ENCODE data around the gene MAEA. TPM values are rescaled to one million over a fixed set of nuclear protein-coding genes. Genes with fewer than 3 reads are reported as not detected.
"Not testable (repeated sequence)": the region's sequence is repeated elsewhere in the genome, so short reads cannot be mapped to it uniquely, and the experiment has no call there.

The MAEA gene
- total RNA-seq, 4 donors from 2014 or later: 47.2 to 62.1 (median 53.9) TPM

GRCh38 chr4:1330761-1331590 is 41.3 kb downstream of the MAEA start:
- Histone ChIP-seq H3K27me3 (no peaks in the 10 kb centered on the region), H3K4me1 (peaks cover 0 to 8% (median 0%) of the 10 kb centered on the region in 3 donors), H3K27ac (no peak overlapping the region), H3K4me3 (no peak overlapping the region), H3K36me3 (peaks cover 0 to 89% of the 10 kb centered on the region in 2 donors), H3K9me3 (no peaks in the 10 kb centered on the region)
- ATAC-seq: no peak
- 88 to 100% methylated on average over 1 to 15 of the region's 34 CpGs for WGBS, 2 donors (ENCODE audit: low coverage in 1 of 2)
- no peak for TF ChIP-seq EP300 (IDR thresholded peaks at IDR 0.05)

DNA sequence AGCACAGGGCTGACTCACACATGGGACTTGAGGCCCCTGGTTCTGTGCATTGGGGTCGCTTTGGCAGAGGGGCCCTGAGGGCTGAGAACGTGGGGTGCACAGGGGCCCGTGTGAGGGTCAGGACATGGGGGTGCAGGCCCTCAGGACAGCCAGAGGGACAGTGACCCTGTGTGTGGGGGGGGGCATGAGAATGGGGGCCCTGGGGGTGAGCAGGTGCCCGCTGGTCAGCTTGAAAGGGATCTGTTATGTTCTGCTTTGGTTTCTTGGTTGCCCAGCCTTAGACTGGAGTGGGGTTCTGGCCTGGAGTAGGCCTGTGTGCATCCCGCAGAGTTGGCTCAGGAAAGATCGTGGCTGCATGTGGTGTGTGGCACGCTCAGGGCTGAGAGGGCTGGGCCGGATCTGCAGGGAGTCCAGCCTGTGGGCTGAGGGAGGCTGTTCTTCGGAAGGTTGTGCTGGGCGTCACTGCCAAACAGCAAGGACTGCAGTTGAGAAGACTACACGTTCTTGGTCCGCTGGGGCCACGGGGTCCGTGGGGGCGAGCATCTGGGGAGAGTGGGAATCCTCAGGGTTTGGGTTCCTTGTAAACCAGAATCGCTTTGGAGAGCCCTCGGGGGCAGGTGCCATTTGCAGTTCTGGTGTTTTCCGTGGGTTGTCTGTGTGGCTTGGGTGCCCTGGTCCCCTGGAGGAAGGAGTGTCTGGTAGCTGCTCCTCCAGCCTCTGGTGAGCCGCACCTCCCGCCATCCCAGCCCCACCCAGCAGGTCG is 42.1 kb downstream of the MAEA start:
- ATAC-seq: no peak
- 77% methylated on average over 6 of the region's 21 CpGs; no CpG with 5 or more reads in 1 of the 2 donors for WGBS, 2 donors (ENCODE audit: low coverage in 1 of 2)
- no peaks in the 10 kb centered on the region for H3K9me3 ChIP-seq

GRCh38 chr4:1332686-1333085 is 43.0 kb downstream of the MAEA start:
- Histone ChIP-seq H3K27me3 (no peaks in the 10 kb centered on the region), H3K9me3 (no peaks in the 10 kb centered on the region), H3K4me1 (peaks cover 0 to 8% (median 0%) of the 10 kb centered on the region in 3 donors), H3K36me3 (peaks cover 0 to 89% of the 10 kb centered on the region in 2 donors), H3K4me3 (no peak overlapping the region), H3K27ac (no peak overlapping the region)
- 91% methylated on average over 4 of the region's 13 CpGs; no CpG with 5 or more reads in 1 of the 2 donors for WGBS, 2 donors (ENCODE audit: low coverage in 1 of 2)
- no peak for ATAC-seq
- TF ChIP-seq, protein P1, sequence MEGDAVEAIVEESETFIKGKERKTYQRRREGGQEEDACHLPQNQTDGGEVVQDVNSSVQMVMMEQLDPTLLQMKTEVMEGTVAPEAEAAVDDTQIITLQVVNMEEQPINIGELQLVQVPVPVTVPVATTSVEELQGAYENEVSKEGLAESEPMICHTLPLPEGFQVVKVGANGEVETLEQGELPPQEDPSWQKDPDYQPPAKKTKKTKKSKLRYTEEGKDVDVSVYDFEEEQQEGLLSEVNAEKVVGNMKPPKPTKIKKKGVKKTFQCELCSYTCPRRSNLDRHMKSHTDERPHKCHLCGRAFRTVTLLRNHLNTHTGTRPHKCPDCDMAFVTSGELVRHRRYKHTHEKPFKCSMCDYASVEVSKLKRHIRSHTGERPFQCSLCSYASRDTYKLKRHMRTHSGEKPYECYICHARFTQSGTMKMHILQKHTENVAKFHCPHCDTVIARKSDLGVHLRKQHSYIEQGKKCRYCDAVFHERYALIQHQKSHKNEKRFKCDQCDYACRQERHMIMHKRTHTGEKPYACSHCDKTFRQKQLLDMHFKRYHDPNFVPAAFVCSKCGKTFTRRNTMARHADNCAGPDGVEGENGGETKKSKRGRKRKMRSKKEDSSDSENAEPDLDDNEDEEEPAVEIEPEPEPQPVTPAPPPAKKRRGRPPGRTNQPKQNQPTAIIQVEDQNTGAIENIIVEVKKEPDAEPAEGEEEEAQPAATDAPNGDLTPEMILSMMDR (IDR thresholded peaks at IDR 0.05): no peak
- TF ChIP-seq POLR2A (IDR thresholded peaks at IDR 0.05) (no peak), POLR2AphosphoS5 (IDR thresholded peaks at IDR 0.05) (no peak), EP300 (IDR thresholded peaks at IDR 0.05) (no peak)

More for the DNA sequence above, 42.1 kb downstream of the MAEA start:
- H3K27ac ChIP-seq: no peak overlapping the region
- peaks cover 0 to 8% (median 0%) of the 10 kb centered on the region in 3 donors for H3K4me1 ChIP-seq
- TF ChIP-seq, protein P1 (IDR thresholded peaks at IDR 0.05): no peak
- no peak for TF ChIP-seq POLR2A (IDR thresholded peaks at IDR 0.05)
- peaks cover 0 to 89% of the 10 kb centered on the region in 2 donors for H3K36me3 ChIP-seq
- no peak overlapping the region for H3K4me3 ChIP-seq
- H3K27me3 ChIP-seq: no peaks in the 10 kb centered on the region

- WGBS, 2 donors (ENCODE audit: low coverage in 1 of 2): 82 to 91% methylated on average over 5 to 7 of the region's 8 CpGs
- Histone ChIP-seq H3K9me3 (no peaks in the 10 kb centered on the region), H3K27me3 (no peaks in the 10 kb centered on the region), H3K27ac (no peak overlapping the region), H3K36me3 (peaks cover 0 to 89% of the 10 kb centered on the region in 2 donors), H3K4me1 (peaks cover 0 to 8% (median 0%) of the 10 kb centered on the region in 3 donors), H3K4me3 (no peak overlapping the region)
- TF ChIP-seq, protein P1 (IDR thresholded peaks at IDR 0.05): no peak
- TF ChIP-seq POLR2AphosphoS5 (IDR thresholded peaks at IDR 0.05) (no peak), POLR2A (IDR thresholded peaks at IDR 0.05) (no peak), EP300 (IDR thresholded peaks at IDR 0.05) (no peak)
- ATAC-seq: no peak
Measured at GRCh38 chr4:1333256-1333655, 43.6 kb downstream of the MAEA start.

- H3K36me3 ChIP-seq: peaks cover 0 to 89% of the 10 kb centered on the region in 2 donors
- not testable (repeated sequence) for H3K4me1 ChIP-seq, H3K9me3 ChIP-seq, H3K4me3 ChIP-seq, ATAC-seq, H3K27me3 ChIP-seq, H3K27ac ChIP-seq
- 90% methylated on average over 2 of the region's 12 CpGs; no CpG with 5 or more reads in 1 of the 2 donors for WGBS, 2 donors (ENCODE audit: low coverage in 1 of 2)
Measured at GRCh38 chr4:1333851-1334578, 44.3 kb downstream of the MAEA start.
